ENCODE results near the gene FOCAD. TPM values are rescaled to one million over a fixed set of nuclear protein-coding genes. Genes with fewer than 3 reads are reported as not detected.
A peak's percentile ranks its signal among the peaks of the same experiment; 100 is the strongest.

FOCAD gene
- total RNA-seq, 1 experiment from 2014 or later: 54.1 TPM

- DNase-seq (ENCODE audit: low read depth): peak; percentile 36
Observed at GRCh38 chr9:21016701-21017491, 332.8 kb downstream of the FOCAD start.

GRCh38 chr9:21018177-21018576 lies 334.1 kb downstream of the FOCAD start:
- DNase-seq (ENCODE audit: low read depth): no peak

- DNase-seq (ENCODE audit: low read depth): no peak
Observed at GRCh38 chr9:21023861-21024260, 339.8 kb downstream of the FOCAD start.

GRCh38 chr9:21027295-21027694 lies 343.2 kb downstream of the FOCAD start:
- peak; percentile 3 for DNase-seq (ENCODE audit: low read depth)

- no peak for DNase-seq (ENCODE audit: low read depth)
Observed at GRCh38 chr9:21028466-21028865, 344.4 kb downstream of the FOCAD start.

- no peak for DNase-seq (ENCODE audit: low read depth)
Observed at GRCh38 chr9:21029661-21030060, 345.6 kb downstream of the FOCAD start.

GRCh38 chr9:21030389-21031035 lies 346.5 kb downstream of the FOCAD start:
- peak; percentile 2 for DNase-seq (ENCODE audit: low read depth)

GRCh38 chr9:21031091-21031807 lies 347.2 kb downstream of the FOCAD start, which contains the start of gene HACD4:
Gene HACD4, minus strand, starts transcription at chr9:21031640. Its CDS starts 50 bp downstream, at chr9:21031590.
- peak; percentile 5 for DNase-seq (ENCODE audit: low read depth)

- DNase-seq (ENCODE audit: low read depth): no peak
Observed at GRCh38 chr9:21031808-21032183, 347.7 kb downstream of the FOCAD start.

- no peak for DNase-seq (ENCODE audit: low read depth)
Observed at GRCh38 chr9:21037278-21037677, 353.2 kb downstream of the FOCAD start.

- no peak for DNase-seq (ENCODE audit: low read depth)
Observed at GRCh38 chr9:21039302-21039701, 355.2 kb downstream of the FOCAD start.

- DNase-seq (ENCODE audit: low read depth): no peak
Observed at GRCh38 chr9:21042466-21042865, 358.4 kb downstream of the FOCAD start.

GRCh38 chr9:21043841-21044240 lies 359.8 kb downstream of the FOCAD start:
- no peak for DNase-seq (ENCODE audit: low read depth)

Other genes with a start within 250 kb of the FOCAD start
- gene MLLT3, start 61.8 kb upstream of the FOCAD start, total RNA-seq (2014; rRNA removed; shearing (Covaris generic)): 16.1 and 18.3 TPM in 2 replicates